Activated CD8-positive, alpha-beta memory T cell treated with anti-CD3 and anti-CD28 coated beads, Interleukin-2, amount 10 ng/mL, durations not matched to agents 7 days and 5 days (primary cell): ENCODE results near the gene ANGEL1. TPM values are rescaled to one million over a fixed set of nuclear protein-coding genes. Genes with fewer than 3 reads are reported as not detected.

ENCODE experiments used
- ATAC-seq: fragments of 150-1000 bp; cut with Tn5 transposase; one replicate; pipeline ENCODE4 v1.10.0; 2021; ENCODE audit warnings: moderate library complexity
- CTCF ChIA-PET: fragments of 350-600 bp; sonication (Branson Sonifier 250); formaldehyde crosslinking; loops from one replicate; lab custom pipeline; 2021; ENCODE audit warnings: antibody characterized with exemption; lab: Charles Lee
- DNase-seq: peaks from one replicate; pipeline ENCODE4 v3.0.0-alpha.2; 2020
- H3K27ac Mint-ChIP-seq: one replicate; pipeline ENCODE4 v1.8.0; 2021; ENCODE audit warnings: mild to moderate bottlenecking, mixed read lengths
- H3K27me3 Mint-ChIP-seq: one replicate; pipeline ENCODE4 v1.8.0; 2021; ENCODE audit warnings: mixed read lengths
- H3K36me3 Mint-ChIP-seq: one replicate; pipeline ENCODE4 v1.8.0; 2021; ENCODE audit warnings: mild to moderate bottlenecking, mixed read lengths
- H3K4me1 Mint-ChIP-seq: one replicate; pipeline ENCODE4 v1.8.0; 2021; ENCODE audit warnings: mixed read lengths
- H3K4me3 Mint-ChIP-seq: one replicate; pipeline ENCODE4 v1.8.0; 2021; ENCODE audit warnings: mild to moderate bottlenecking, moderate library complexity, mixed read lengths
- H3K9me3 Mint-ChIP-seq: one replicate; pipeline ENCODE4 v1.8.0; 2022; ENCODE audit warnings: low read depth, mixed read lengths
- total RNA-seq, 2 experiments: library from RNA; stranded (reverse); gene quantifications; one replicate each; pipeline ENCODE4 v1.2.3, GENCODE V29; 2021

Gene ANGEL1
- total RNA-seq, 2 experiments from 2014 or later = 12.9 to 14.6 TPM

GRCh38 chr14:76774821-76775694, 37.6 kb downstream of the ANGEL1 start:
- Mint-ChIP-seq H3K36me3 (no peaks in the 10 kb centered on the region), H3K9me3 (no peaks in the 10 kb centered on the region), H3K4me3 (no peak overlapping the region), H3K27me3 (no peaks in the 10 kb centered on the region), H3K4me1 (peaks cover 9% of the 10 kb centered on the region), H3K27ac (no peak overlapping the region)
- no peak for ATAC-seq
- peak; percentile 37 for DNase-seq
- CTCF ChIA-PET = interaction anchor here (1.4 kb wide), 1 partner anchor 10 kb away, joined by 5 read pairs; no protein-coding TSS in a partner anchor

- H3K27me3 Mint-ChIP-seq = no peaks in the 10 kb centered on the region
- CTCF ChIA-PET = interaction anchor here (1.7 to 2.7 kb wide), 2 partner anchors 10 to 64 kb away, joined by 6 to 14 read pairs; no protein-coding TSS in a partner anchor
- peaks cover 11% of the 10 kb centered on the region for H3K4me1 Mint-ChIP-seq
- H3K36me3 Mint-ChIP-seq = no peaks in the 10 kb centered on the region
- H3K4me3 Mint-ChIP-seq = no peak overlapping the region
- H3K9me3 Mint-ChIP-seq = no peaks in the 10 kb centered on the region
- no peak overlapping the region for H3K27ac Mint-ChIP-seq
- ATAC-seq = no peak
- peak; percentile 34 for DNase-seq
These were observed 38.5 kb downstream of the ANGEL1 start for GRCh38 chr14:76773956-76774820.

DNA sequence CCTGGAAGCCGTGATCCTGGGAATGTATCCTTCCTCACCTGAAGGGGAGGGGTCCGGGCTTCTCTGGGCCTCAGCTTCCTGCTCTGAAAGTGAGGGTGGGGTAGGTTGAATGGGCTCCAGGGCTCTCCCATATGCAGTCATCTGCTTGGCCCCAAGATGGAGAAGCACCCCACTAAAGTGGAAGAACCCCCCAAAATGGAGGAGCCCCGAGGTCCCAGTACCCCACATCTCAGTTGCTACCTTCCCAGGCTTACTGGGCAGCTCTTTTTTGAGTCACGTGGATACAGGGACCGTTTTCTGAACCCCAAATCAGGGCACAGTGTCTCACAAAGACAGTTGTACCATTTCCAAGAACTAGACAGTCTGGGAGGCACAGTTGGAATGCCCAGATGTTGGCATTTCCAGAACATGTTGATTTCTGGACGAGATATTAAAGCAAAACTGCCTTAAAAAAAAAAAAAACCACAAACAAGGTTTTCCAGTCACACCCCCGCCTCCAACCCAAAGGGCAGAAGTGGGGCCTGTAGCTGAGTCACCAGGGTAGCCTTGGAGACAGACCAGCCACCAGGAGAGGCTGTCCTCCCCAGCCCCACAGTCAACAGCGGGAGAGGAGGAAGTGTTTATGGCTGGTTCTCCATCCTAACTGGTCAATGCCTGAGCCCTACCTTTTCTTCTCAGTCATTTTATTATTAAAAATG, 39.3 kb downstream of the ANGEL1 start:
- Mint-ChIP-seq H3K4me3 (no peak overlapping the region), H3K9me3 (no peaks in the 10 kb centered on the region), H3K27ac (no peak overlapping the region), H3K27me3 (no peaks in the 10 kb centered on the region), H3K4me1 (peaks cover 20% of the 10 kb centered on the region), H3K36me3 (no peaks in the 10 kb centered on the region)
- CTCF ChIA-PET = interaction anchor here (1.7 to 2.7 kb wide), 2 partner anchors 11 to 63 kb away, joined by 6 to 14 read pairs; no protein-coding TSS in a partner anchor
- ATAC-seq = no peak
- peak; percentile 41 for DNase-seq

- no peak overlapping the region for H3K4me3 Mint-ChIP-seq
- H3K36me3 Mint-ChIP-seq = no peaks in the 10 kb centered on the region
- ATAC-seq (no peak), DNase-seq (peak; percentile 36)
- no peaks in the 10 kb centered on the region for H3K27me3 Mint-ChIP-seq
- H3K9me3 Mint-ChIP-seq = no peaks in the 10 kb centered on the region
- H3K4me1 Mint-ChIP-seq = peaks cover 27% of the 10 kb centered on the region
- CTCF ChIA-PET = interaction anchor here (1.7 to 2.7 kb wide), 2 partner anchors 12 to 63 kb away, joined by 6 to 14 read pairs; no protein-coding TSS in a partner anchor
- H3K27ac Mint-ChIP-seq = no peak overlapping the region
These were observed 40.1 kb downstream of the ANGEL1 start for GRCh38 chr14:76772300-76773187.

DNA sequence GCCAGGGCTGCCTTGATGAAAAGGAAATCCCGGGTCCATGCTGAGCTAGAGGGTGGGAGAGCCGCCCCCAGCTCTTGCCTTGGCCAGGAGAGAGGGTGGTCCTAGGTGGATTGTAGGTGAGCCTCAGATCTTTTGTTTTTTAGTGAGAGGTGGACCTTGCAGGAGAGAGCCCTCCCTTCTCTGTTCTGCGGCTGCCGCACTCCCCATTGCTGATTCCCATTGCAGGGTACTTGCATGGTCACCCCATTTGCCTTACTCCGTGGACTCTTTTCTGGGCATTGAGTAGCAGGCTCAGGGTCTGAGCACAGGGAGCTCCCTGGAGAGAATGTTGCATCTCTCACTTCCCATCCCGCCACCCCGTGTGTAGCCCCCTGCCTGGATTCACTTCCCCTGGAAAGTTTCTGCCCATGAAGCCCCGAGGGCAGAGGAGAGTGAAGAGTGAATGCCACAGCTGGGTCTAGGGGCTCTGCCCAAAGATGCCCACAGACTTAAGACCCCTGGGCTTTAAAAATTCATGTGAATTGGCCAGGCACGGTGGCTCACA, 41.2 kb downstream of the ANGEL1 start:
- Mint-ChIP-seq H3K27ac (no peak overlapping the region), H3K36me3 (no peaks in the 10 kb centered on the region), H3K4me3 (no peak overlapping the region), H3K4me1 (peaks cover 26% of the 10 kb centered on the region), H3K27me3 (no peaks in the 10 kb centered on the region), H3K9me3 (no peaks in the 10 kb centered on the region)
- CTCF ChIA-PET = interaction anchor here (1.3 to 2.7 kb wide), 4 partner anchors 11 to 62 kb away, joined by 4 to 14 read pairs (median 6); no protein-coding TSS in a partner anchor
- DNase-seq (peak; percentile 35), ATAC-seq (no peak)

- DNase-seq = peak; percentile 22
- CTCF ChIA-PET = interaction anchor here (0.8 to 1.9 kb wide), 5 partner anchors 10 to 61 kb away, joined by 3 to 8 read pairs (median 4); no protein-coding TSS in a partner anchor
- Mint-ChIP-seq H3K9me3 (no peaks in the 10 kb centered on the region), H3K27ac (no peak overlapping the region), H3K36me3 (no peaks in the 10 kb centered on the region), H3K4me1 (peaks cover 26% of the 10 kb centered on the region), H3K27me3 (no peaks in the 10 kb centered on the region), H3K4me3 (no peak overlapping the region)
- no peak for ATAC-seq
These were observed 41.9 kb downstream of the ANGEL1 start for GRCh38 chr14:76770521-76771436.

DNA sequence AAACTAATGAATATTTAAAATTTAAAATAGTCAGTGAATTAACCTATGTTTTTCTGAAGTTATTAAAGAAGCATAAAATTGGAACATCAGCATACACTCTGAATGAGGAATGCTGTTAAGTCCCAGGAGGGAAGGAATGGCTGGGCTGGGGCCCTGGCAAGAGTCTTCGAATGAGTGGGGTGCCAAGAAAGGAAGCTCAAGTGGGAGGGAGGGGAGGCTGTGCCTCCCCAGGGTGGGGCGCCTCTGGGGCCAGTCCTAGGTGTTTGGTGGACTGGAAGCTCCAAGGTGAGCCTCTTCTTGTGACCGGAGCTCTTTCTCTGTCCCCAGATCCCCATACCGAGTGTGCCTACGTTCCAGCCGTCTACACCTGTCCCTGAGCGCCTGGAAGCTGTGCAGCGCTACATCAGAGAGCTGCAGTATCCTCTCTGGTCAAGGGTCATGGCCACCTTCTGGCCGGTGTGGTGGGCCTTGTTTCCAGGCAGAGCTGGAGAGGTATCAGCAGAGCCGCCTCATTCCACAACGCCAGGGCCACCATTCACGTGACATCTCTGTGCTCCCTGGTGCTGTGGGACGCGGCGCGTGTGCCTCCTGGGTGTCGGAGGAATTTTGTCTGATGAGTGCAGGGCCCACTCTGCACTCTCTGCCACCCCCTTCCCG, 42.9 kb downstream of the ANGEL1 start:
- ATAC-seq (no peak), DNase-seq (peak; percentile 27)
- CTCF ChIA-PET = interaction anchor here (0.9 to 2.0 kb wide), 7 partner anchors 11 to 60 kb away, joined by 3 to 9 read pairs (median 4); no protein-coding TSS in a partner anchor
- Mint-ChIP-seq H3K27me3 (peaks cover 4% of the 10 kb centered on the region), H3K36me3 (no peaks in the 10 kb centered on the region), H3K27ac (no peak overlapping the region), H3K9me3 (no peaks in the 10 kb centered on the region), H3K4me3 (no peak overlapping the region), H3K4me1 (peaks cover 26% of the 10 kb centered on the region)

DNA sequence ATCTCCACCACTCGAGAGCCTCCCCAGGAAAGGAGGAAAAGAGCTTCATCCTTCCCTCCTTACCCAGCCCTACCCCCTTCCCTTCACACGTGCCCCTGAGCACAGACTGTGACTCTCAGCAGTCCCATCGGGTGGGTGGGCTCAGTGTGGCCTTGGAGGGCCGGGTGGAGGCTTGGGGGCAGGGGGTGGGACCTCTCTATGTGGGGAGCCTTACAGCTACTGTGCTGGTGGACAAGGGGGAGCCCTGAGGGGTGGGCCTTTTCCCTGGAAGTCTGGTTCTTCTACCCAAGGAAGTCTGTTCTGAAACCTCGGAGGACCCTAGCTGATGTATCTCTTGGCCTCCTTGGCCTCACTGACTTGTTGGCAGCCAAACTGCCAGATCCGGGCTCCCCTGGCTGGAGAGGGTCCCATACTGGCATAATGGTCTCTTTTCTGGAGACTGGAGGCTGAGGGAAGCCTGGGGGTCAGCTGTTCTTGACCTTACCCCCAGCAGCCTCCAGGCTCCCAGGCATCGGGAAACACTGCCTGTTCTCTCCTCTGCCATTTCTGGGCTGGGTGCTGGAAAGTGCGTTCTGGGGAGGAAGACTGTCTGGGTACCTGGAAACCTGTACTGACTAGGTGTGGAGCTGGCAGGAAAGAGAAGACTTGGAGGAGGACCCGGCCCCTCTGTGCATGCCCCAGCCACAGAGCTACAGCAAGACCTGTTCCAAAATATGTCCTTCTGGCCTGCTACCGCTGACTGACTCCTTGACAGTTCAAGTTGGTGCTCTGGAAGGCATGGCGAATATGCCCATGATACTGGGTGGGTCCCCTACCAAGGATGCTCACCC, 43.8 kb downstream of the ANGEL1 start:
- DNase-seq = peak; percentile 31
- ATAC-seq = peak; percentile 32

GRCh38 chr14:76767681-76768656, 44.7 kb downstream of the ANGEL1 start:
- no peaks in the 10 kb centered on the region for H3K9me3 Mint-ChIP-seq
- CTCF ChIA-PET = interaction anchor here (0.5 to 2.0 kb wide), 3 partner anchors 15 to 487 kb away, joined by 3 to 9 read pairs (median 6); no protein-coding TSS in a partner anchor
- ATAC-seq (peak; percentile 99), DNase-seq (peak; percentile 86)
- H3K4me3 Mint-ChIP-seq = no peak overlapping the region
- H3K27ac Mint-ChIP-seq = peak overlapping the region; percentile 76
- peaks cover 18% of the 10 kb centered on the region for H3K27me3 Mint-ChIP-seq
- H3K36me3 Mint-ChIP-seq = no peaks in the 10 kb centered on the region
- H3K4me1 Mint-ChIP-seq = peaks cover 18% of the 10 kb centered on the region

More for the DNA sequence above, 43.8 kb downstream of the ANGEL1 start:
- H3K27me3 Mint-ChIP-seq = peaks cover 9% of the 10 kb centered on the region
- H3K36me3 Mint-ChIP-seq = no peaks in the 10 kb centered on the region
- peak overlapping the region; percentile 76 for H3K27ac Mint-ChIP-seq
- no peak overlapping the region for H3K4me3 Mint-ChIP-seq
- peaks cover 25% of the 10 kb centered on the region for H3K4me1 Mint-ChIP-seq
- CTCF ChIA-PET = interaction anchor here (0.9 to 2.0 kb wide), 4 partner anchors 12 to 58 kb away, joined by 3 to 9 read pairs (median 5); no protein-coding TSS in a partner anchor
- H3K9me3 Mint-ChIP-seq = no peaks in the 10 kb centered on the region
